Measurements from ENCODE around the gene FLACC1.
"Not testable (repeated sequence)": the region's sequence is repeated elsewhere in the genome, so short reads cannot be mapped to it uniquely, and the experiment has no call there.

FLACC1 gene

GRCh38 chr2:201350879-201351278, 6.3 kb downstream of the FLACC1 start:
- in situ Hi-C loops (cut with HindIII; ENCODE audit: low sequenced_read_pairs), result no loop called here

- in situ Hi-C loops (cut with HindIII; ENCODE audit: low sequenced_read_pairs), result no loop called here
Measured at GRCh38 chr2:201349601-201350000, 7.5 kb downstream of the FLACC1 start.

GRCh38 chr2:201348758-201349157, 8.4 kb downstream of the FLACC1 start:
- in situ Hi-C loops (cut with HindIII; ENCODE audit: low sequenced_read_pairs), result no loop called here

- in situ Hi-C loops (cut with HindIII; ENCODE audit: low sequenced_read_pairs), result no loop called here
Measured at GRCh38 chr2:201347138-201347537, 10.0 kb downstream of the FLACC1 start.

- in situ Hi-C loops (cut with HindIII; ENCODE audit: low sequenced_read_pairs), result no loop called here
Measured at GRCh38 chr2:201345625-201346213, 11.4 kb downstream of the FLACC1 start.

- in situ Hi-C loops (cut with HindIII; ENCODE audit: low sequenced_read_pairs), result no loop called here
Measured at GRCh38 chr2:201344663-201345366, 12.3 kb downstream of the FLACC1 start.

- in situ Hi-C loops (cut with HindIII; ENCODE audit: low sequenced_read_pairs), result no loop called here
Measured at GRCh38 chr2:201343559-201343958, 13.6 kb downstream of the FLACC1 start.

- in situ Hi-C loops (cut with HindIII; ENCODE audit: low sequenced_read_pairs), result no loop called here
Measured at GRCh38 chr2:201342923-201343322, 14.2 kb downstream of the FLACC1 start.

GRCh38 chr2:201329409-201329808, 27.7 kb downstream of the FLACC1 start:
- in situ Hi-C loops (cut with HindIII; ENCODE audit: low sequenced_read_pairs), result no loop called here

GRCh38 chr2:201327678-201328077, 29.5 kb downstream of the FLACC1 start:
- in situ Hi-C loops (cut with HindIII; ENCODE audit: low sequenced_read_pairs), result no loop called here

- in situ Hi-C loops (cut with HindIII; ENCODE audit: low sequenced_read_pairs), result no loop called here
Measured at GRCh38 chr2:201322772-201323171, 34.4 kb downstream of the FLACC1 start.

GRCh38 chr2:201320701-201321100, 36.4 kb downstream of the FLACC1 start:
- in situ Hi-C loops (cut with HindIII; ENCODE audit: low sequenced_read_pairs), result no loop called here

GRCh38 chr2:201320257-201320656, 36.9 kb downstream of the FLACC1 start:
- in situ Hi-C loops (cut with HindIII; ENCODE audit: low sequenced_read_pairs), result no loop called here

- in situ Hi-C loops (cut with HindIII; ENCODE audit: low sequenced_read_pairs), result no loop called here
Measured at GRCh38 chr2:201319511-201319910, 37.6 kb downstream of the FLACC1 start.

- in situ Hi-C loops (cut with HindIII; ENCODE audit: low sequenced_read_pairs), result no loop called here
Measured at GRCh38 chr2:201313362-201313761, 43.8 kb downstream of the FLACC1 start.

- in situ Hi-C loops (cut with HindIII; ENCODE audit: low sequenced_read_pairs), result no loop called here
Measured at GRCh38 chr2:201308914-201309313, 48.2 kb downstream of the FLACC1 start.

GRCh38 chr2:201307876-201308275, 49.3 kb downstream of the FLACC1 start:
- in situ Hi-C loops (cut with HindIII; ENCODE audit: low sequenced_read_pairs), result no loop called here

- in situ Hi-C loops (cut with HindIII; ENCODE audit: low sequenced_read_pairs), result not testable (repeated sequence)
Measured at GRCh38 chr2:201299929-201300328, 57.2 kb downstream of the FLACC1 start.

- in situ Hi-C loops (cut with HindIII; ENCODE audit: low sequenced_read_pairs), result no loop called here
Measured at GRCh38 chr2:201298462-201299052, 58.6 kb downstream of the FLACC1 start.

- in situ Hi-C loops (cut with HindIII; ENCODE audit: low sequenced_read_pairs), result not testable (repeated sequence)
Measured at GRCh38 chr2:201290457-201291148, 66.5 kb downstream of the FLACC1 start.

GRCh38 chr2:201285499-201285898, 71.6 kb downstream of the FLACC1 start:
- in situ Hi-C loops (cut with HindIII; ENCODE audit: low sequenced_read_pairs), result no loop called here
